ENCODE results near the gene PARD3B. TPM values are rescaled to one million over a fixed set of nuclear protein-coding genes. Genes with fewer than 3 reads are reported as not detected.

The PARD3B gene
- total RNA-seq, 1 experiment from 2014 or later = 6.4 TPM

- Histone ChIP-seq H3K79me2 (ENCODE audit: insufficient read depth, low read length) (no peaks in the 10 kb centered on the region), H3K79me1 (ENCODE audit: insufficient read depth, low read depth, low read length, poor library complexity, severe bottlenecking) (no peaks in the 10 kb centered on the region), H3K4me1 (ENCODE audit: insufficient read depth, low read length) (no peaks in the 10 kb centered on the region), H2BK12ac (ENCODE audit: insufficient read length, low read depth, low read length) (no peak overlapping the region), H4K5ac (ENCODE audit: insufficient read length, low read depth, low read length) (no peak overlapping the region), H2AFZ (ENCODE audit: low read length) (no peak overlapping the region), H2BK5ac (ENCODE audit: insufficient read length, low read length) (no peak overlapping the region), H3K4me2 (ENCODE audit: insufficient read depth, insufficient read length, low read length) (no peak overlapping the region), H3K23ac (ENCODE audit: insufficient read length, low read depth, low read length) (no peak overlapping the region), H3K27me3 (ENCODE audit: insufficient read depth, low read length) (no peaks in the 10 kb centered on the region), H3K9ac (ENCODE audit: extremely low read depth, insufficient read length, low read length) (no peak overlapping the region), H4K8ac (replicated peaks; ENCODE audit: insufficient read length, low read depth, low read length) (no peak overlapping the region), H3K56ac (ENCODE audit: insufficient read length, low read depth, low read length) (no peak overlapping the region), H3K23me2 (ENCODE audit: insufficient read length, low read depth, low read length, poor library complexity, severe bottlenecking) (no peaks in the 10 kb centered on the region), H2BK15ac (ENCODE audit: low read depth, low read length) (no peak overlapping the region), H4K20me1 (ENCODE audit: control insufficient read depth, insufficient read depth, insufficient read length) (no peaks in the 10 kb centered on the region), H2AK5ac (ENCODE audit: insufficient read length, low read length) (no peak overlapping the region), H4K91ac (ENCODE audit: insufficient read length, low read depth, low read length) (no peak overlapping the region), H3K27ac (ENCODE audit: insufficient read length, low read depth, low read length) (no peak overlapping the region), H2BK120ac (ENCODE audit: low read depth, low read length, poor library complexity, severe bottlenecking) (no peak overlapping the region), H3K18ac (ENCODE audit: insufficient read length, low read depth, low read length) (no peak overlapping the region), H3K4ac (ENCODE audit: low read depth, low read length) (no peak overlapping the region), H2BK20ac (ENCODE audit: low read depth, low read length, poor library complexity, severe bottlenecking) (no peak overlapping the region), H3K9me3 (ENCODE audit: control insufficient read depth, low read depth, low read length) (no peaks in the 10 kb centered on the region), H3T11ph (ENCODE audit: low read length) (no peak overlapping the region), H3K14ac (ENCODE audit: insufficient read depth, low read length) (no peak overlapping the region)
- H3K4me3 Mint-ChIP-seq = no peak overlapping the region
- TF ChIP-seq, protein P1, sequence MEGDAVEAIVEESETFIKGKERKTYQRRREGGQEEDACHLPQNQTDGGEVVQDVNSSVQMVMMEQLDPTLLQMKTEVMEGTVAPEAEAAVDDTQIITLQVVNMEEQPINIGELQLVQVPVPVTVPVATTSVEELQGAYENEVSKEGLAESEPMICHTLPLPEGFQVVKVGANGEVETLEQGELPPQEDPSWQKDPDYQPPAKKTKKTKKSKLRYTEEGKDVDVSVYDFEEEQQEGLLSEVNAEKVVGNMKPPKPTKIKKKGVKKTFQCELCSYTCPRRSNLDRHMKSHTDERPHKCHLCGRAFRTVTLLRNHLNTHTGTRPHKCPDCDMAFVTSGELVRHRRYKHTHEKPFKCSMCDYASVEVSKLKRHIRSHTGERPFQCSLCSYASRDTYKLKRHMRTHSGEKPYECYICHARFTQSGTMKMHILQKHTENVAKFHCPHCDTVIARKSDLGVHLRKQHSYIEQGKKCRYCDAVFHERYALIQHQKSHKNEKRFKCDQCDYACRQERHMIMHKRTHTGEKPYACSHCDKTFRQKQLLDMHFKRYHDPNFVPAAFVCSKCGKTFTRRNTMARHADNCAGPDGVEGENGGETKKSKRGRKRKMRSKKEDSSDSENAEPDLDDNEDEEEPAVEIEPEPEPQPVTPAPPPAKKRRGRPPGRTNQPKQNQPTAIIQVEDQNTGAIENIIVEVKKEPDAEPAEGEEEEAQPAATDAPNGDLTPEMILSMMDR (conservative IDR thresholded peaks at IDR 0.05) = no peak
- peaks cover 0 to 6% of the 10 kb centered on the region in 2 experiments; a peak in 1 of 5 replicates for H3K9me3 Mint-ChIP-seq
- H3K27ac Mint-ChIP-seq = no peak overlapping the region
- peaks cover 0 to 3% (median 3%) of the 10 kb centered on the region in 3 experiments; a peak in 4 of 7 replicates for H3K36me3 Mint-ChIP-seq (ENCODE audit: insufficient read depth in 1 of 3, low read depth in 3 of 3)
- no CpG with 5 or more reads among the region's 1 CpG for WGBS (ENCODE audit: extremely low coverage, insufficient read length, low lambda C conversion rate)
- H3K4me1 Mint-ChIP-seq = no peaks in the 10 kb centered on the region; a peak in 1 of 4 replicates
- DNase-seq = no peak
- H3K27me3 Mint-ChIP-seq (ENCODE audit: low read depth) = no peaks in the 10 kb centered on the region; the same call in none of the 2 replicates
These were observed 1074.3 kb downstream of the PARD3B start for GRCh38 chr2:205619600-205619999.

All from H9 (cell line).